SKM-1 (cell line): ENCODE data around the gene ATL2.
A peak's percentile ranks its signal among the peaks of the same experiment; 100 is the strongest.
"Not testable (repeated sequence)": the region's sequence is repeated elsewhere in the genome, so short reads cannot be mapped to it uniquely, and the experiment has no call there.

ENCODE experiments used
- DNase-seq: peaks from one replicate; lab custom pipeline; 2025; ENCODE audit not compliant: unreplicated experiment; lab: John Stamatoyannopoulos, UW

Gene ATL2

DNA sequence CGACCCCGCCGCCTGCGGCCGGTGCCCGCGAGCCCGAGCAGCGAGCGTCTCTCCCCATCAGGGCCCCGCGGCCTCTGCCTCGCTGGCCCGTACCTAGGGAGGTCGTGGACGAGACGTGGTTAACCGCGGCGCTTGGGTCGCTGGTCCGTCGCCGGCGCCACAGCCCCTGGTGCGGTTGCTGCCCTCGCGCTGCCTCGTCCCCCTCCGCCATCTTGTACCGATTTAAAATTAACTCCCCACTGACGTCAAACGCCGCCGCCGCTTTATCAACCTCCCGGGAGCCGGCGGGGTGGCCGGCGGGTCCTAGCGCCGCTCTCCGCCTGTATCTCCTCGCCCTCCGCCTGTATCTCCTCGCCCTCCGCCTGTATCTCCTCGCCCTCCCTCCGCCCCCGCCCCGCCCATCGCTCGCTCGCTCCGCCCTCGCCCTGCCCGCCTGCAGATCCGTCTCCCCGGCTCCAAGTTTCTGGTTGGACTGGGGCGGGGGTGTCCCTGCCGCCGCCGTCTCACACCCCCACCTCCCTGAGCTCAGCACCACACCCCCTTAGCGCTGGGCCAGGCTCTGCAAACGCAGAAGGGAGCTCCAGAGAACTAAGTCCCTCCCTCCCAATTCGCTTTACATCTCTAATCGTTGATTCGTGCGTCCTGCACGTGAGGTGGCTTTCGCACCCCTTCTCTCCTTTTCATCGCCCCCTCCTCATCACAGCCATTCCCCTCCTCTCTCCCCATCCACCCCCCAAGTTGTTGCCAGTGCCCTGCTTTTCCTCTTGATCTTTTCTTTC lies at the start of gene ATL2:
TSS of gene ATL2 (minus strand) at position 224 of the 779 bp plus-strand sequence. CDS start at position 211, 13 bp downstream.
- DNase-seq: peak; percentile 94

DNA sequence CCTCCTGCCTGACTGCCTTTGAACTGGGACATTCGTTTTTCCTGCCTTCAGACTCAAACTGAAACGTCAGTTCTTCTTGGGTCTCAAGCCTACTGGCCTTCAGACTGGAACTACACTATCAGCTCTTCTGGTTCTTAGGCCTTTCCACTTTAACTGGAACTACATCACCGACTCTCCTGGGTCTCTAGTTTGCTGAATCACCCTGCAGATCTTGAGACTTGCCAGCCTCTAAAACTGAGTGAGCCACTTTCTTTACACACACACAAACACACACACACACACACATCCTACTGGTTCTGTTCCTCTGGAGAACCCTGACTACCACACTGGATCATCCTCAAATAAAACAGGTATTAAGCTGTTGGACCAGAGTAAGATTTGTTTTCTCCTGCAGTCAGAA lies 46.7 kb upstream of the ATL2 start:
- no peak for DNase-seq

DNA sequence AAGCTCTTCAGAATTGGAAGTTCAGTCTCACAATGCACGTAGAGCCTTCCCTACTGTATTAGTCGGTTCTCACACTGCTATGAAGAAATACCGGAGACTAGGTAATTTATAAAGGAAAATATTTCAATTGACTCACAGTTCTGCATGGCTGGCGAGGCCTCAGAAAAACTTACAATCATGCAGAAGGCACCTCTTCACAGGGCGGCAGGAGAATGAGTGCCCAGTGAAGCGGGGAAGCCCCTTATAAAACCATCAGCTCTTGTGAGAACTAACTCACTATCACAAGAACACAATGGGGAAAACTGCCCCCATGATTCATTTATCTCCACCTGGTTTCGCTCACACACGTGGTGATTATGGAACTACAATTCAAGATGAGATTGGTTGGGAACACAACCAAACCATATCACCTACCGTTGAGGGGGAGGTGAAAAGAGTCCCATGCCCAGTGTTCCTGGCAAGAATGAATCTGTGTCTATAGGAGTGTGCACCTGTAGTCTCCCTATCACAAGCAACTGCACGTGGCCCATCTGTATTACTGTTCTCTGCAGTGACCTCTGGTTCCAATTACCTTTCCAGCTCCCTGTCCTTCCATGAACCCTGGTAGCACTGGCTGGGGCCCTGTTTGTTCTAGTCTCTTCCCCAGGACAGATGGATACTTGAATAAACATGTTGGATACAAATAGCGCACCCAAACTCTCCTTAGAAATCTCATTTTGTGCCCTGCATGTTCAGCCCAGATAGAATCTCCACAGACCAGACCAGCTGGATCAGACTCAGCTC lies 44.4 kb upstream of the ATL2 start:
- DNase-seq: no peak

DNA sequence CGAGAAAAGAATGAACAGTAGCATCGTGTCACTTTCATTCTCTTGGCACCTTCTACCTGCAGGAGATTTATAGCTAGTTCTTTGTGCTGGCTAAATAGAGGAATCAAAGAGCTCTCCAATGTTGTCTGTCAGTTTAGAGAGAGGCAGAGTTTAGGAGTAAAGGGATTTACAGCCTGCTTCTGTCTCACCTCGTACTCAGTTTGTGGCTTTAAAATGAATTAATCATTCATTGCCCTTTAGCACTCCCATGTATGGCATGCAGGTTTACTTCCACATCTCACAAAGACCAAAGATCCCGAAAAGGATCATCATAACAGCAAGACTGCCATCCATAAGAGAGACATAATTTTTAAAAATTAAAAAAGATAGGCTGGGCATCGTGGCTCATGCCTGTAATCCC lies 42.4 kb upstream of the ATL2 start:
- DNase-seq: no peak

DNA sequence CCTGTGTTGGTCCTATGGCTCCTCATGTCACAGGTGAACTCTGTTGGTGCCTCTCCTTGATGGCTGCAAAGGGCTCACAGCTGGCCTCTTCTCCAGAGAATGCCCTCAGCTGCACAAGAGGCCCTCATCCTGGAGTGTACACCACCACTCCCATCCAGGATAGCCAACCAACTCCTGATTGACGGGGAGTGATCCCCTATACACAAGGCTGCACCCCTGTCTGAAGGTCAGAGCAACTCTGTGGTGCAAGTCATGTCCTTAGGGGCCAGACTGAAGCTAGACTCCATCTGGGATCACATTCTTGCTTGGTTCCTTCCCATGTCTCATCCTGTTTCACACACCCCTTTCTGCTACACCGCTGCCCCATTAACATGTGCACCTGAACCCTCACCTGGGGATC lies 41.7 kb upstream of the ATL2 start:
- DNase-seq: no peak

DNA sequence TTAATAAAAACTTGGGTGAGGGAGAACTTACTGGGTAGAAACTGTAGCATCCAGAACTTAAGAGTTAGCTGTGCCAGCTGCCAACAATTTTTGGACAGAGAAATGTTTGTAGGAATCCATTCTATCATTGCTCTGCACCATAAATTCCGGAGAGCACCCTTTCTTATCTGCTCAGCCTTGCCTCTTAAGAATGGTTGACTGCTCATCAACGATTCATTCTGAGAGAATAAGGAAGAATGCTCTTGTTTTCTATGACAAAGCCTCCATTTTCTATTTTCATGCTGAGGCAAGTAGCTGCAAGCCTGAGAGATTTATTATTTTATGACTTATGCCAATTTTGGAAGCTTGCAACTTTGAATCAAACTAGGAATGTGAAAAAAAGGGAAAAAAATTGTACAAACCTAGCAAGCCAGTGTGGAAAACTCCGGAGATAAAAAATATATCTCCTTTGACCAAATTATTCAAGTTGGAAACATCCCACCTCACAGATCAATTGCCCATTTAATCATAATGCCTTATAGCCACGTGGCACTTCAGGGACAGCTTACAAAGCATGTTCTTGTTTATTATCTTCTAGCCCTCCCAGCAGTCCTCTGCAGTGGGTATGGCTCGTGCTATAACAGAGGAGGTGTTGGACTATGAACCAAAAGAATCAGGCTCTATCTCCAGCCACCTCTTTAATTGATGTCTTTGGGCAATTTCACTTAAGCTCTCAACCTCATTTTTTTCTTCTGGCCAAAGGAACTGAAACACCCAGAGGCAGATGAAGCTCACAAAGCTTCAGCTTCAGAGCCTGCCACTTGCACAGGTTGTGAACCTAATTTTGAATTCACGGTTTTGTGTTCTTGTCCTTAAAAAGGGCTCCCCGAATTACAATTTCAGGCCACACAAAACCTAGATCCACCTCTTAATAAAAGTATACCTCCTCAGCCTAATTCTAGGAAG lies 40.9 kb upstream of the ATL2 start:
- no peak for DNase-seq

DNA sequence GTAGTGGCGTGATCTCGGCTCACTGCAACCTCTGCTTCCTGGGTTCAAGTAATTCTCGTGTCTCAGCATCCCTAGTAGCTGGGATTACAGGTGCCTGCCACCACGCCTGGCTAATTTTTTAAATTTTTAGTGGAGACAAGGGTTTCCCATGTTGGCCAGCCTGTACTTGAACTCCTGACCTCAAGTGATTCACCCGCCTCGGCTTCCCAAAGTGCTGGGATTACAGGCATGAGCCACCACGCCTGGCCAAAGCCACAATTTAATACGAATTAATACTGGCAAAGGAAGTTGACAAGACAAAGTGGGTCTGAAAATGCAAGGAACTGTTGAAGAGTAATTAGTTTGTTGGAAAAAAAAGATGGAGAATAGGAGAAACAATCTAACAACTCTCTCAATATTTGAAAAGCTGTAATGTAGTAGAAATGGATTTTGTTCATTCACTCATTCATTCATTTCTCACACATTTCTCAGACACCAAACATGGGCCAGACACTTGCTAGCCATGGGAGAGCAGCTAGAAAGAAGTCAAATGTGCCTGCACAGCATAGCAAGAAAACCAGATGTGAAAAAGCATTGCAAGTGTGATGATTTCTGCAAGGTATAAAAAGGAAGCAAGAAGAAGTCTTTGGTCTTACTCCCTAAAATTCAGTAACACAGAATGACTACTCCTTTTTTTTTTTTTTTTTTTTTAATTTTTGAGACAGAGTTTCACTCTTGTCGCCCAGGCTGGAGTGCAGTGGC lies 39.4 kb upstream of the ATL2 start:
- no peak for DNase-seq

DNA sequence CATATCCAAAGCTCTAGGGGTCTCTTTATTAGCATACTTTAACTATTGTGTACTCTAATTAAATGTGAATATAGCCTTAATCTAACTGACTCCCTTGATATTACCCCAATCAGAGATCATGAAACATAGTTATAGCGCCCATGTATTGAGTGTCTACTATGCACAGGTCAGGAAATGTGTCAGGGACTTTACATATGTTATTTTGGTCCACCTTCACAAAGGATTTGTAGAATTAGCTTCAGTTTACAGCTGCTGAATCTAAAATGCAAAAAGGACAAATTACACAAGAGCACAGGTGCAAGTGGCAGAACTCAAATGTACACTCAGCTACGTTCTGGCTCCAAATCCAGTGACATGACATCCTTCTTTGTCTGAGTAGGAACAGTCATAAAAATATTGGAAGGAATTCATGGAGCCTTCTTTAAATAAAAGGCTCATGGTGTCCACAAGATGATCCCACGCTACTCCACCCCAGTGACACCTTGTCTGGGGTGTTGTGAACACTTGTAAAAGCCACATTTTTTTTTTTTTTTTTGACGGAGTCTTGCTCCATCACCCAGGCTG lies 38.7 kb upstream of the ATL2 start:
- DNase-seq: no peak

DNA sequence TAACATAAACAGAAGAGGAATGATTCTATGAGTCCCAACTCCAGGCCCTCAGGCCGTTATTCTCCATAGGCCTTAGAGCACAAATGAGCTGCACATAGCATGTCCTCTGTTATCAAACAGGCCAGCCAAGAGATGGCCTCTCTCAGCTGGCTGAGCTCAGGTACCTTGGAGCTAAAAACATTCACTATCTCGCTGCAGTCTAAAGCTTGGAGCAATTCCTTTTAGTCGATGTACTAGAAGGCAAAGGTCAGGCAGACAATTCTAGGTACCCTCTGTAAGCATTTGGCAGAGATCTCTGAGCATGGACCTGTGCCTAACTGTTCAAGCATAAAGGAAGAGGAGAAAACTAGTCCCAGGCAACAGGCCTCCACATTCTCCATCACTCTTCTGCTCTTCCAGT lies 38.0 kb upstream of the ATL2 start:
- DNase-seq: no peak

DNA sequence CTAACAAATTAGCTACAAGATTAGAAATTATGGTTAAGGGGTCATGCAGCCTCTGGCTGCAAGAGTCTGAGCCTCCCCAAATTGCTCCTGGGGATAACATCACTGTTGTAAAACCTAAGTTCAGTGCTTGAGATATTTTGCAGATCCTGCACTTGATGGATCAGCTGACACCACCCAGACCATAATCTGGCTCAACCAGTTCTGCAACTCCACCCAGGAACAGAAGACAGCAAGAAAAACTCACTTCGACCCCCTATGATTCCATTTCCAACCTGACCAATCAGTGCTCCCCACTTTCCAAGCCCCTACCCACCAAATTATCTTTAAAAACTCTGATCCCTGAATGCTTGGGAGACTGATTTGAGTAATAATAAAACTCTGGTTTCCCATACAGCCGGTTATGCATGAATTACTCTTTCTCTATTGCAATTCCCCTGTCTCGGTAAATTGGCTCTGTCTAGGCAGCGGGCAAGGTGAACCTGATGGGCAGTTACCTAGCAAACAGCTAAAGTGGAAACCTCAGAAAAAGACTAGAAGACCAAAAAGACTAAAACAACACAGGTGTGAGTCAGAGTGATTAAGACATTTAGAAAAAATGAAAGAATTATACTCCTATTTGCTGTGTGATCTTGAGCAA lies 35.3 kb upstream of the ATL2 start:
- not testable (repeated sequence) for DNase-seq

DNA sequence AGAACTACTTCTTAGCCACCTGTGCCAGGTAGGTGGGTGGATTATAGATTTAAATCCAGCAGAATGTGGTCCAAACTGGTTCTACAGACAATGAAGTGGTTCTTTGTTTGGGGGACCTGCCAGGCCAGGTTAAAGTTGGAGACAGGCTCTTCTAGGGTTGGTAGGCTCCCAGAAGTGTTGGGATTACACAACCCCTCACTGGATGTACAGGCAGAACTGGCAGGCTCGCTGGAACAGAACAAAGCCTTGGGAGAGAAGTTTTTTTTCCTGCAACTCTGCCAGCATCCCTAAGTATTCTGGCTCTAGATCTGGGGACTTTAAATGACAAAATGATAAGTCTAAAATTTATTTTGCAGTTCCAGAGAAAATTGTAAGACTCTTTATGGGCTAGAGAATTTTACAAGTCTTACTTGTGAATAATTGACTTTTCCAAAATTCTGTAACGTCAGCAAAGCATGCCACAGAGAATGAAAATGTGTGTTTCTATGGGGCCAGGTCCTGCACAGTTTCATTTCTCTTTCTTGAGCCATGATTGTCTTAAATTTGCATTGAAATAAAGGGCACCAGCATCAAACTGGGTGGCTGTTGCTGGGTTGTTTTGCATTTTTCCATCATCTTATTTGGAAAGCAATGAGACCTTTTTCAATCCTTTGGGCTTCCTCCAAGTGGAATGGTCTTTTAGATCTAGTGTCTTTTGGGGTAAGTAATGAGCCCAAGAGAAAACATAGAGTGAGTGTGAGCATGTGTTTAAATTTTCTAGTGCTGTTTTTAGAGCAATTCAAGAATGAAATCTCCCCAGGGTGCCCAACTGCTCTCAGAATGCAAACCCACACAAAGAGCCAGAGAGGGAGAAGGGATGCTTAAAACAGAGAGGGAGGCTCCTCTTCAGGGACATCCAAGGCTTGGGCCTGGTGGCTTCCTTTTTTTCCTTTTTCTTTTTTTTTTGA lies 32.4 kb upstream of the ATL2 start:
- DNase-seq: no peak

DNA sequence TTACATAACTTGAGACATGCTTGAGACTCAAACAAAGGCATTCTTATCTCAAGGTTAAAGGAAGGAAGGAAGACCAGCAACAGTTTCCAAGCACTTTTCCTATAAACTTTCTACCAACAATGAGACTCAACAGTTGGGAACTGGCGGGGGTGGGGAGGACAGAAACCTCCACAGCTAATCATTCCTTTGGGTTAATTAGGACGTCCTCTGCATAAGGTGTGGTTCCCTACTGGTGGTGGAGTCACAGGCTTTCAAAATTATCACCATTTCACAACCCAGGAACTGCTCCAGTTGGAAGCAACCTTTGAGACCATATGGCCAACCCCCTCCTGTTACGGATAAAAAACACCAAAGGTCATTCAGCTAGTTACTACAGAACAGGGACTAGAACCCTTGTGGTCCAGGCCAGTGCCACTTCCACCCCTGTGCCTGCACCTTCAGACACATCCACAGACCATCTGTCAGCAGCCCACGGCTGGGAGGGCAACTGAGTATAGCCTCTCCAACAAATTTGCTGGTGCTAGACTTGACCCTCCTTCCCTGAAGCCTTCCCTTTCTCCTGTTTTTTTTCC lies 30.1 kb upstream of the ATL2 start:
- DNase-seq: no peak

DNA sequence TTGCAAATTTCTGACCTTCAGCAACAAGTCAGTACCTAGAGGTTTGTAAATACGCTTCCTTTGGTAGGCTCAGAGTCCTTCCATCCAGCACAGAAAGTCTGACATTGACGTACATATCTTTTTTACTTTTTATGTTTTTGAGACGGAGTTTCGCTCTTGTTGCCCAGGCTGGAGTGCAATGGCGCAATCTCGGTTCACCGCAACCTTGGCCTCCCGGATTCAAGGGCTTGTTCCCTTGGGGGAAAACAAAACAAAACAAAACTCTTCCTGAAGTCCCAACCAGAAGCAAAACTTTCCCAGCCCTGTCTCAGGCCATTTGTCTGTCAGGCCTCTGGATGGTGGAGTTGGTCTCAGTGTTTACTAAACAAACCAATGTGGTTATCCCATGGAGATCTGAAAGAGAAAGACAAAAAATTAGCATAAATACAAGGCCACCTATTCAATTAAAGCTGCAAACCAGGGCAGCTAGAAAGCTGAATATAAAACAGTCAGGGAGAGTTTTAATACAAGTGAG lies 29.6 kb upstream of the ATL2 start:
- DNase-seq: no peak

DNA sequence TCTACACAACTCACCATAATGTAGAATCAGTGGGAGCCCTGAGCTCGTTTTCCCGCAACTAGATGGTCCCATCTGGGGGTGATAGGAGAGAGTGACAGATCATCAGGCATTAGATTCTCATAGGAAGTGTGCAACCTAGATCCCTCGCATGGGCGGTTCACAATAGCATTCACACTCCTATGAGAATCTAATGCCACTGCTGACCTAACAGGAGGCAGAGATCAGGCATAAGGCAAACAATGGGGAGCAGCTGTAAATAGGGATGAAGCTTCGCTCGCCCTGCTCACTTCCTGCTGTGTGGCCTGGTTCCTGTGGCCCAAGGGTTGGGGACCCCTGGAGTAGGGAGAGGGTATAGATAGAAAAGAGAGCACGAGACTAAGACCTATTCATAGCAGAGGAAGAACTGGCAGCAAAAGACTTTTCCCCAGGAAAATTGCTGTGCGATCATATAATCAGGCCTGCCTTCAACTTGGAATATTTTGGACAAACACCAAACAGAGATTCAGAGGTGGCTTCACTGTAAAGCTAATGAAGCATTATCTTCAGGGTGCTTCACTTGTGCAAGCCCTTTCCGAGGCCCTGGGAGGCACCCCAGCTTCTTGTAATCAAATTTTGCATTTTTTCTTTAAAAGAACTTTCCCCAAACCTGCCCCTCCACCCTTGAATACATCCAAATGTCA lies 29.0 kb upstream of the ATL2 start:
- no peak for DNase-seq

DNA sequence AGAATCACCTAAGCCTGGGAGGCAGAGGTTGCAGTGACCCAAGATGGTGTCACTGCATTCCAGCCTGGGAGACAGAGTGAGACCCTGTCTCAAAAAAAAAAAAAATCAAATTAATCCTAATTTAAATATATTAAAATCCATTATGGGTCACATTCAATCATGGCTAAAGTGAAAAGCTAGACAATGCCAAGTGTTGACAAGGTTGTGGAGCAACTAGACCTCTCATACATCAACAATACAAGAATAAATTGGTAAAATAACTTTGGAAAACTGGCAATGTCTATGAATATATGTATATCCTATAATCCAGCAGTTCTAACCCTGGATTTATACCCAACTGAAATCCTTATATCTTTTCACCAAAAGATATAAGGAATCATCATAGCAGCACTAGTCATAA lies 23.4 kb upstream of the ATL2 start:
- DNase-seq: no peak

DNA sequence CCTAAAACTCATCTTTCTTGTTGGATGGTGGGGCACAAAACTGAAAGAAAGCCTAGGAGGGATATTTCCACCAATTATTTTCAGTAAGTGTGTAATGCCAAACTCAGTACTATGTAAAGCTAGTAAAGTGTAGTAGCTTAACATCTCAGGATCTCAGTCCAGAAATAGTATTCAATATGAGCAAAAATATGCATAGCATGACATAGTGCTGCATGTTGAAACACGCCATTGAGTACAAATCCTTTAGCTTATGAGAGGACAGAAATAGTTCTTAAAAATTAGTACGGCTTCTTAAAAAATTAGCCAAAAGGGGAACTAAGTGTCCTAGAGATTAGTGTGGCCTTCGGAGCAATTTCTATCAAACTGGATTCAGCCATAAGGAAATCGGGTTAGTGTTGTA lies 21.7 kb upstream of the ATL2 start:
- DNase-seq: no peak

DNA sequence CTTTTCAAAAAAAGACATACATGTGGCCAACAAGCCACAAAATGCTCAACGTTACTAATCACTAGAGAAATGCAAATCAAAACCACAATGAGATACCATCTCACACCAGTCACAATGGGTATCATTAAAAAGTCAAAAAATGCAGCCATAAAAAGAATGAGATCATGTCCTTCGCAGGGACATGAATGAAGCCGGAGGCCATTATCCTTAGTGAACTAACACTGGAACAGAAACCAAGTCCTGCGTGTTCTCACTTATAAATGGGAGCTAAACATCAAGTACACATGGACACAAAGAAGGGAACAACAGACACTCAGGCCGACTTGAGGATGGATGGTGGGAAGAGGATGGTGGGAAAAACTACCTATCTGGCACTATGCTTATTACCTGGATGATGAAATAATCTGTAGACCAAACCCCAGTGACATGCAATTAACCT lies 17.8 kb upstream of the ATL2 start:
- DNase-seq: no peak

DNA sequence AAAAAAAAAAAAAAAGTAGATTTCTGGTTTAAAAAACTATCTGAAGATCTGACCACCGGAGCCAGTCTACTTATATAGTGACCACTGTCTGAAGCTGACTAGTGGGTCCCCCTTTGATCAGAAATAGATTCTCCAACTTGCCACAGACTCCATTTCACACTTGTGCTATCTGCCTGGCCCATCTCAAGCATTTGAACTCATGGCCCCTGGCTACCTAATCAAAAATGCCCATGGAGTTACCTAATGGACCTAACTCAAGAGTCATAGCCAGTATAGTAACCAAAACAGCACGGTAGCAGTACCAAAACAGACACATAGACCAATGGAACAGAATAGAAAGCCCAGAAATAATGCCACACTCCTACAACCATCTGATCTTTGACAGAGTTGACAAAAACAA lies 17.0 kb upstream of the ATL2 start:
- DNase-seq: no peak
